22Rv1 (cell line): Measurements from ENCODE around the gene OR4E1.

Experiments used
- H3K27ac ChIP-seq: fragments of 450-650 bp; 2 replicates; pipeline ENCODE4 v1.5.1; 2017
- CTCF ChIP-seq: fragments of 450-650 bp; IDR thresholded peaks from 2 replicates; pipeline ENCODE4 v1.5.1; 2017; ENCODE audit warnings: mild to moderate bottlenecking
- ZFX ChIP-seq: fragments of 450-650 bp; IDR thresholded peaks from 2 replicates; pipeline ENCODE4 v1.6.1; 2017; ENCODE audit warnings: antibody characterized with exemption, borderline replicate concordance

The OR4E1 gene

GRCh38 chr14:21626491-21627230, 47.0 kb downstream of the OR4E1 start:
- no peak for TF ChIP-seq CTCF
- no peak for TF ChIP-seq ZFX
- no peak overlapping the region for H3K27ac ChIP-seq
